ENCODE measurements around the gene OR8B4. TPM values are rescaled to one million over a fixed set of nuclear protein-coding genes. Genes with fewer than 3 reads are reported as not detected.

OR8B4 gene
- not detected in 2 replicates for total RNA-seq

GRCh38 chr11:124424384-124424921 lies at the start of gene OR8B4:
Gene OR8B4 (minus strand): TSS chr11:124424871. CDS start chr11:124424871, 0 bp downstream.

GRCh38 chr11:124445646-124446150 lies 21.0 kb upstream of the OR8B4 start, which contains the start of gene OR8B8:
Gene OR8B8 (minus strand): TSS chr11:124445696. CDS start chr11:124441085, 4,611 bp downstream.

GRCh38 chr11:124398924-124399323 lies 25.7 kb downstream of the OR8B4 start, which contains the start of gene OR8B3:
Gene OR8B3 (minus strand): TSS chr11:124399024. CDS start chr11:124397351, 1,673 bp downstream.

GRCh38 chr11:124384399-124384798 lies 40.3 kb downstream of the OR8B4 start, which contains the start of gene OR8B2:
Gene OR8B2 (minus strand): TSS chr11:124384499. CDS start chr11:124383343, 1,156 bp downstream.

Other genes starting within 250 kb of the OR8B4 start
- not detected in 2 replicates for gene OR10D3, start 241.5 kb downstream of the OR8B4 start, total RNA-seq
- not detected in 2 replicates for gene OR8G1, start 183.8 kb downstream of the OR8B4 start, total RNA-seq
- gene OR8G5, start 168.5 kb downstream of the OR8B4 start, total RNA-seq: not detected in 2 replicates
- not detected in 2 replicates for gene OR8D1, start 110.9 kb downstream of the OR8B4 start, total RNA-seq
- not detected in 2 replicates for gene OR8D2, start 104.7 kb downstream of the OR8B4 start, total RNA-seq
- not detected in 2 replicates for gene OR8B2, start 40.4 kb downstream of the OR8B4 start, total RNA-seq
- gene OR8B3, start 25.8 kb downstream of the OR8B4 start, total RNA-seq: not detected in 2 replicates
- gene OR8B8, start 20.8 kb upstream of the OR8B4 start, total RNA-seq: not detected in 2 replicates
- gene OR8B12, start 118.8 kb upstream of the OR8B4 start, total RNA-seq: not detected in 2 replicates
- gene OR8A1, start 145.1 kb upstream of the OR8B4 start, total RNA-seq: not detected in 2 replicates
- not detected in 2 replicates for gene PANX3, start 186.6 kb upstream of the OR8B4 start, total RNA-seq
- gene TBRG1, start 198.0 kb upstream of the OR8B4 start, total RNA-seq: 16.8 and 23.3 TPM in 2 replicates
- gene SIAE, start 248.9 kb upstream of the OR8B4 start, total RNA-seq: 20.9 and 25.6 TPM in 2 replicates
- 1.4 and 9.1 TPM in 2 replicates for gene SPA17, start 249.0 kb upstream of the OR8B4 start, total RNA-seq